ENCODE results near the gene TFAP2C. TPM values are rescaled to one million over a fixed set of nuclear protein-coding genes. Genes with fewer than 3 reads are reported as not detected.
"Not testable (repeated sequence)": the region's sequence is repeated elsewhere in the genome, so short reads cannot be mapped to it uniquely, and the experiment has no call there.

Gene TFAP2C
- total RNA-seq, 2 donors from 2014 or later = 9.4 to 22.4 TPM

DNA sequence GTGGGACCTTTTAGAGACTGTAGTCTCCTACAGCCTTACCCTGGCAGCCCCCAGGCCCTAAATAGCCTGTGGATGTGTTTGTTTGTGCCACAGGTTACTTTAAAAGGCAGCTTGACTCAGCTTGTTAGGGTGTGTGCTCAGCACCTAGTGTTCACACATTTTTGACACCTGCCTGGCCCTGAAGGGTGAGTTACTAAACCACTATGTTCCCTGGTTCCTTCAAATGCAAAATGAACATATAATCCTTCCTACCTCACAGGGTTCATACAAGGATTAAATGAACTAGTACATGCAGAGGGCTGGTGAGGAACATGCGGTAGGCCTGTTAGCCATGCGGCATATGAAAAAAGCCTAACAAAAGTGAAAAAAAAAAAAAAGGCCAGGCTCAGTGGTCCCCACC is 14.9 kb upstream of the TFAP2C start:
- WGBS = 100% methylated on average over 2 of the region's 2 CpGs

DNA sequence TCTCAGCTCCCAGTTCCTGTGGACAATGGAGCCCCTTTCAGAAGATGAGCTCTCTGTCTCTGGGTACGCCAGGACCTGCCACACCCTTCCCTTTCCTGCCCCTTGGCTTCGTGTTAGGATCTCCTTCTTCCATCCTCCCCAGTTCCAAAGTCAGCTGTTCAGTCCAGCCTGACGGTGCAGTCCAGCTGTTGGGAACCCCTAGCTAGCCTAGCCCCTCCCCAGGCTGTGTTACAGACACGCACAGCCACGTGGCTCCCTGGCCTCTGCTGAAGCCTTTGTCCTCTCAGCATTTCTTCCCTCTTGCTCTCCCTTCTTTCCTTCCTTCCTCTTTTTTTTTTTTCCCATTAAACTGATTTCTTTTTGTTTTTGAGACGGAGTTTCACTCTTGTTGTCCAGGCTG is 12.4 kb upstream of the TFAP2C start:
- H3K4me1 ChIP-seq (replicated peaks) = no peaks in the 10 kb centered on the region
- H3K27ac ChIP-seq = no peak overlapping the region
- TF ChIP-seq POLR2AphosphoS5 (IDR thresholded peaks at IDR 0.05) (no peak), POLR2A (IDR thresholded peaks at IDR 0.05) (no peak)
- TF ChIP-seq, protein P1, sequence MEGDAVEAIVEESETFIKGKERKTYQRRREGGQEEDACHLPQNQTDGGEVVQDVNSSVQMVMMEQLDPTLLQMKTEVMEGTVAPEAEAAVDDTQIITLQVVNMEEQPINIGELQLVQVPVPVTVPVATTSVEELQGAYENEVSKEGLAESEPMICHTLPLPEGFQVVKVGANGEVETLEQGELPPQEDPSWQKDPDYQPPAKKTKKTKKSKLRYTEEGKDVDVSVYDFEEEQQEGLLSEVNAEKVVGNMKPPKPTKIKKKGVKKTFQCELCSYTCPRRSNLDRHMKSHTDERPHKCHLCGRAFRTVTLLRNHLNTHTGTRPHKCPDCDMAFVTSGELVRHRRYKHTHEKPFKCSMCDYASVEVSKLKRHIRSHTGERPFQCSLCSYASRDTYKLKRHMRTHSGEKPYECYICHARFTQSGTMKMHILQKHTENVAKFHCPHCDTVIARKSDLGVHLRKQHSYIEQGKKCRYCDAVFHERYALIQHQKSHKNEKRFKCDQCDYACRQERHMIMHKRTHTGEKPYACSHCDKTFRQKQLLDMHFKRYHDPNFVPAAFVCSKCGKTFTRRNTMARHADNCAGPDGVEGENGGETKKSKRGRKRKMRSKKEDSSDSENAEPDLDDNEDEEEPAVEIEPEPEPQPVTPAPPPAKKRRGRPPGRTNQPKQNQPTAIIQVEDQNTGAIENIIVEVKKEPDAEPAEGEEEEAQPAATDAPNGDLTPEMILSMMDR (IDR thresholded peaks at IDR 0.05) = no peak
- no peaks in the 10 kb centered on the region for H3K27me3 ChIP-seq (replicated peaks; ENCODE audit: insufficient read depth)
- no peak overlapping the region for H3K4me3 ChIP-seq
- no peaks in the 10 kb centered on the region for H3K36me3 ChIP-seq
- intact Hi-C loops (cut with DNase I) = no loop called here
- no peaks in the 10 kb centered on the region for H3K9me3 ChIP-seq
- 56% methylated on average over 6 of the region's 6 CpGs for WGBS
- no peak for DNase-seq (ENCODE audit: low spot score)

More for the DNA sequence above, 14.9 kb upstream of the TFAP2C start:
- Histone ChIP-seq H3K27ac (no peak overlapping the region), H3K9me3 (no peaks in the 10 kb centered on the region), H3K27me3 (replicated peaks; ENCODE audit: insufficient read depth) (no peaks in the 10 kb centered on the region), H3K4me1 (replicated peaks) (no peaks in the 10 kb centered on the region), H3K4me3 (no peak overlapping the region), H3K36me3 (no peaks in the 10 kb centered on the region)
- intact Hi-C loops (cut with DNase I) = no loop called here
- no peak for DNase-seq (ENCODE audit: low spot score)
- TF ChIP-seq POLR2A (IDR thresholded peaks at IDR 0.05) (no peak), POLR2AphosphoS5 (IDR thresholded peaks at IDR 0.05) (no peak)
- TF ChIP-seq, protein P1 (IDR thresholded peaks at IDR 0.05) = no peak

DNA sequence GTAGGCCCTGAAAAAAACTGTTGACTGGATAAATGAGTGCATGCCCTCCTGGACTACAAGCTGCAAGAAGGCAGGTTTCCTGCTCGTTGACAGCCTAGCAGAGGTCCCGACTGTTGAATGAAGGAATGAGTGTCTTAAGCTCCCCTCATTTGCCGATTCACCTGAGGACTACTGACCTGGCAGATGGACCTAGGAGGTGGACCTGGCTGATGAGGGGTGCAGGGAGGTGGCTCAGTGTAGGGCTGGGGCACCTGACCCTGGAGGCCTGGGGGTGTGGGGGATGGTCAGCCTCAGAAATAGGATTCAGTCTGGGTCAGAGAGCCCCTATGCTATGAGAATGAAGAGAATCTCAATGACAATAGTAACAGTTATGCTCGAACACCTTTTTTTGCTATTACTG is 11.6 kb upstream of the TFAP2C start:
- H3K4me3 ChIP-seq = no peak overlapping the region
- intact Hi-C loops (cut with DNase I) = no loop called here
- H3K9me3 ChIP-seq = no peaks in the 10 kb centered on the region
- DNase-seq (ENCODE audit: low spot score) = no peak
- TF ChIP-seq POLR2AphosphoS5 (IDR thresholded peaks at IDR 0.05) (no peak), POLR2A (IDR thresholded peaks at IDR 0.05) (no peak)
- TF ChIP-seq, protein P1 (IDR thresholded peaks at IDR 0.05) = no peak
- no peaks in the 10 kb centered on the region for H3K27me3 ChIP-seq (replicated peaks; ENCODE audit: insufficient read depth)
- 95% methylated on average over 4 of the region's 4 CpGs for WGBS
- no peaks in the 10 kb centered on the region for H3K4me1 ChIP-seq (replicated peaks)
- H3K27ac ChIP-seq = no peak overlapping the region
- no peaks in the 10 kb centered on the region for H3K36me3 ChIP-seq

DNA sequence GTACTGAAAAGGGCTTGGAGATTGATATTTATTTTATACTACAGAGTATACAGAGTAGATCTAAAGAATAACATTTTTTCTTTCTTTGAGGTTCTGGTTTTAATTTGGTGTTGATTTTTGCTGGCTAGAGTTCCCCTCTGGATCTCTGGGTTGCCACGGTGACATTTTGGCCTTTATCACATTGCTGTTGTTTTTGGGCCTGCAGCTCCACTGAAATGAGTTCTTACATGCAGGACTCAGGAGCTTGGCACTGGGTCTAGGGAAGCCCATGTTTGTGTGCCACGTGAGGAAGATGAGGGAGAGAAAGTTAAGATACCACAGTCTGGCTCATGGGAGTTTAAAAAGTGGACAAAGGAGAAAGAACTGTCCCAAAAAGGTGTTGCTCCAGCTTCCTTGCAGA is 7.4 kb upstream of the TFAP2C start:
- no peak overlapping the region for H3K4me3 ChIP-seq
- H3K27ac ChIP-seq = no peak overlapping the region
- H3K27me3 ChIP-seq (replicated peaks; ENCODE audit: insufficient read depth) = no peaks in the 10 kb centered on the region
- DNase-seq (ENCODE audit: low spot score) = no peak
- intact Hi-C loops (cut with DNase I) = no loop called here
- H3K9me3 ChIP-seq = no peaks in the 10 kb centered on the region
- WGBS = 26% methylated on average over 2 of the region's 2 CpGs
- no peaks in the 10 kb centered on the region for H3K4me1 ChIP-seq (replicated peaks)
- no peaks in the 10 kb centered on the region for H3K36me3 ChIP-seq
- TF ChIP-seq POLR2A (IDR thresholded peaks at IDR 0.05) (no peak), POLR2AphosphoS5 (IDR thresholded peaks at IDR 0.05) (no peak)
- TF ChIP-seq, protein P1 (IDR thresholded peaks at IDR 0.05) = no peak

DNA sequence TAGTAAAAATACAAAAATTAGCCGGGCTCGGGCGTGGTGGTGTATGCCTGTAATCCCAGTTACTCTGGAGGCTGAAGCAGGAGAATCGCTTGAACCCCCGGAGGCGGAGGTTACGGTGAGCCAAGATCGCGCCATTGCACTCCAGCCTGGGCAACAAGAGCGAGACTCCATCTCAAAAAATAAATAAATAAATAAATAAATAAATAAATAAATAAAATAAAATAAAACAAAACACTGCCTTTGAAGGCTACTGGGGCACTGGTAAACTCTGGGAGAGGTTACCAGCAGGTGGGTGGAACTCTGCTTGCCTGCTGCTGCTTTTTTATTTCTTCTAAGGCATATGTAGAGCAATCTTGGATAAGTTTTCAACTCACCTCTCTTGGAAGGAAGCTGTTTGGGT is 5.2 kb upstream of the TFAP2C start:
- 91% methylated on average over 10 of the region's 10 CpGs for WGBS
- H3K36me3 ChIP-seq; H3K9me3 ChIP-seq; H3K4me3 ChIP-seq; H3K27me3 ChIP-seq (replicated peaks; ENCODE audit: insufficient read depth); DNase-seq (ENCODE audit: low spot score); intact Hi-C loops (cut with DNase I); H3K4me1 ChIP-seq (replicated peaks); H3K27ac ChIP-seq: not testable (repeated sequence)

Measured in prostate gland (tissue), 2 donors.